ENCODE measurements around the gene CYP4F2. TPM values are rescaled to one million over a fixed set of nuclear protein-coding genes. Genes with fewer than 3 reads are reported as not detected.

The CYP4F2 gene
- total and polyA plus RNA-seq, 2 of the 8 experiments (the other 6 are each of a cell fraction or from before 2014, with no cell fraction given): not detected

GRCh38 chr19:15905026-15905425 lies 7.2 kb upstream of the CYP4F2 start (continued):
- TF ChIP-seq, protein P1, sequence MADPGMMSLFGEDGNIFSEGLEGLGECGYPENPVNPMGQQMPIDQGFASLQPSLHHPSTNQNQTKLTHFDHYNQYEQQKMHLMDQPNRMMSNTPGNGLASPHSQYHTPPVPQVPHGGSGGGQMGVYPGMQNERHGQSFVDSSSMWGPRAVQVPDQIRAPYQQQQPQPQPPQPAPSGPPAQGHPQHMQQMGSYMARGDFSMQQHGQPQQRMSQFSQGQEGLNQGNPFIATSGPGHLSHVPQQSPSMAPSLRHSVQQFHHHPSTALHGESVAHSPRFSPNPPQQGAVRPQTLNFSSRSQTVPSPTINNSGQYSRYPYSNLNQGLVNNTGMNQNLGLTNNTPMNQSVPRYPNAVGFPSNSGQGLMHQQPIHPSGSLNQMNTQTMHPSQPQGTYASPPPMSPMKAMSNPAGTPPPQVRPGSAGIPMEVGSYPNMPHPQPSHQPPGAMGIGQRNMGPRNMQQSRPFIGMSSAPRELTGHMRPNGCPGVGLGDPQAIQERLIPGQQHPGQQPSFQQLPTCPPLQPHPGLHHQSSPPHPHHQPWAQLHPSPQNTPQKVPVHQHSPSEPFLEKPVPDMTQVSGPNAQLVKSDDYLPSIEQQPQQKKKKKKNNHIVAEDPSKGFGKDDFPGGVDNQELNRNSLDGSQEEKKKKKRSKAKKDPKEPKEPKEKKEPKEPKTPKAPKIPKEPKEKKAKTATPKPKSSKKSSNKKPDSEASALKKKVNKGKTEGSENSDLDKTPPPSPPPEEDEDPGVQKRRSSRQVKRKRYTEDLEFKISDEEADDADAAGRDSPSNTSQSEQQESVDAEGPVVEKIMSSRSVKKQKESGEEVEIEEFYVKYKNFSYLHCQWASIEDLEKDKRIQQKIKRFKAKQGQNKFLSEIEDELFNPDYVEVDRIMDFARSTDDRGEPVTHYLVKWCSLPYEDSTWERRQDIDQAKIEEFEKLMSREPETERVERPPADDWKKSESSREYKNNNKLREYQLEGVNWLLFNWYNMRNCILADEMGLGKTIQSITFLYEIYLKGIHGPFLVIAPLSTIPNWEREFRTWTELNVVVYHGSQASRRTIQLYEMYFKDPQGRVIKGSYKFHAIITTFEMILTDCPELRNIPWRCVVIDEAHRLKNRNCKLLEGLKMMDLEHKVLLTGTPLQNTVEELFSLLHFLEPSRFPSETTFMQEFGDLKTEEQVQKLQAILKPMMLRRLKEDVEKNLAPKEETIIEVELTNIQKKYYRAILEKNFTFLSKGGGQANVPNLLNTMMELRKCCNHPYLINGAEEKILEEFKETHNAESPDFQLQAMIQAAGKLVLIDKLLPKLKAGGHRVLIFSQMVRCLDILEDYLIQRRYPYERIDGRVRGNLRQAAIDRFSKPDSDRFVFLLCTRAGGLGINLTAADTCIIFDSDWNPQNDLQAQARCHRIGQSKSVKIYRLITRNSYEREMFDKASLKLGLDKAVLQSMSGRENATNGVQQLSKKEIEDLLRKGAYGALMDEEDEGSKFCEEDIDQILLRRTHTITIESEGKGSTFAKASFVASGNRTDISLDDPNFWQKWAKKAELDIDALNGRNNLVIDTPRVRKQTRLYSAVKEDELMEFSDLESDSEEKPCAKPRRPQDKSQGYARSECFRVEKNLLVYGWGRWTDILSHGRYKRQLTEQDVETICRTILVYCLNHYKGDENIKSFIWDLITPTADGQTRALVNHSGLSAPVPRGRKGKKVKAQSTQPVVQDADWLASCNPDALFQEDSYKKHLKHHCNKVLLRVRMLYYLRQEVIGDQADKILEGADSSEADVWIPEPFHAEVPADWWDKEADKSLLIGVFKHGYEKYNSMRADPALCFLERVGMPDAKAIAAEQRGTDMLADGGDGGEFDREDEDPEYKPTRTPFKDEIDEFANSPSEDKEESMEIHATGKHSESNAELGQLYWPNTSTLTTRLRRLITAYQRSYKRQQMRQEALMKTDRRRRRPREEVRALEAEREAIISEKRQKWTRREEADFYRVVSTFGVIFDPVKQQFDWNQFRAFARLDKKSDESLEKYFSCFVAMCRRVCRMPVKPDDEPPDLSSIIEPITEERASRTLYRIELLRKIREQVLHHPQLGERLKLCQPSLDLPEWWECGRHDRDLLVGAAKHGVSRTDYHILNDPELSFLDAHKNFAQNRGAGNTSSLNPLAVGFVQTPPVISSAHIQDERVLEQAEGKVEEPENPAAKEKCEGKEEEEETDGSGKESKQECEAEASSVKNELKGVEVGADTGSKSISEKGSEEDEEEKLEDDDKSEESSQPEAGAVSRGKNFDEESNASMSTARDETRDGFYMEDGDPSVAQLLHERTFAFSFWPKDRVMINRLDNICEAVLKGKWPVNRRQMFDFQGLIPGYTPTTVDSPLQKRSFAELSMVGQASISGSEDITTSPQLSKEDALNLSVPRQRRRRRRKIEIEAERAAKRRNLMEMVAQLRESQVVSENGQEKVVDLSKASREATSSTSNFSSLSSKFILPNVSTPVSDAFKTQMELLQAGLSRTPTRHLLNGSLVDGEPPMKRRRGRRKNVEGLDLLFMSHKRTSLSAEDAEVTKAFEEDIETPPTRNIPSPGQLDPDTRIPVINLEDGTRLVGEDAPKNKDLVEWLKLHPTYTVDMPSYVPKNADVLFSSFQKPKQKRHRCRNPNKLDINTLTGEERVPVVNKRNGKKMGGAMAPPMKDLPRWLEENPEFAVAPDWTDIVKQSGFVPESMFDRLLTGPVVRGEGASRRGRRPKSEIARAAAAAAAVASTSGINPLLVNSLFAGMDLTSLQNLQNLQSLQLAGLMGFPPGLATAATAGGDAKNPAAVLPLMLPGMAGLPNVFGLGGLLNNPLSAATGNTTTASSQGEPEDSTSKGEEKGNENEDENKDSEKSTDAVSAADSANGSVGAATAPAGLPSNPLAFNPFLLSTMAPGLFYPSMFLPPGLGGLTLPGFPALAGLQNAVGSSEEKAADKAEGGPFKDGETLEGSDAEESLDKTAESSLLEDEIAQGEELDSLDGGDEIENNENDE (IDR thresholded peaks at IDR 0.05; ENCODE audit: insufficient replicate concordance, low read length): no peak

All from H1 (cell line).